GM23338 (cell line): Measurements from ENCODE around the gene RABGAP1L. TPM values are rescaled to one million over a fixed set of nuclear protein-coding genes. Genes with fewer than 3 reads are reported as not detected.

Experiments used
- ATAC-seq: fragments of 200-7000 bp; cut with Tn5 transposase; 3 replicates; pipeline ENCODE4 v1.9.1; 2020
- DNase-seq: peaks from one replicate; pipeline ENCODE4 v3.0.0-alpha.2; 2015; ENCODE audit warnings: low spot score
- H2AFZ ChIP-seq: fragments of 200-600 bp; sonication (generic); 2 replicates; pipeline ENCODE4 v1.8.0; 2016; ENCODE audit warnings: antibody characterized with exemption, mild to moderate bottlenecking, moderate library complexity
- H3F3A ChIP-seq: fragments of 200-600 bp; sonication (generic); replicated peaks from 2 replicates; pipeline ENCODE4 v1.8.0; 2017; ENCODE audit warnings: antibody characterized with exemption, mixed run types, low read depth
- H3K27ac ChIP-seq: fragments of 200-600 bp; sonication (generic); 2 replicates; pipeline ENCODE4 v1.6.1; 2016; ENCODE audit warnings: low read depth
- H3K27me3 ChIP-seq: fragments of 200-600 bp; sonication (generic); 2 replicates; pipeline ENCODE4 v1.8.0; 2016; ENCODE audit warnings: mild to moderate bottlenecking, mixed run types, moderate library complexity; ENCODE audit not compliant: insufficient read depth
- H3K36me3 ChIP-seq: fragments of 200-600 bp; sonication (generic); 2 replicates; pipeline ENCODE4 v1.8.0; 2016; ENCODE audit warnings: mild to moderate bottlenecking; ENCODE audit not compliant: insufficient read depth
- H3K4me1 ChIP-seq: fragments of 200-600 bp; sonication (generic); 2 replicates; pipeline ENCODE4 v1.8.0; 2016; ENCODE audit warnings: mild to moderate bottlenecking, moderate library complexity; ENCODE audit not compliant: insufficient read depth
- H3K4me2 ChIP-seq: fragments of 200-600 bp; sonication (generic); 2 replicates; pipeline ENCODE4 v1.7.1; 2017; ENCODE audit warnings: mixed run types
- H3K4me3 ChIP-seq: fragments of 200-600 bp; sonication (generic); 2 replicates; pipeline ENCODE4 v1.6.1; 2016; ENCODE audit warnings: mixed run types
- H3K79me2 ChIP-seq: fragments of 200-600 bp; sonication (generic); replicated peaks from 2 replicates; pipeline ENCODE4 v1.8.0; 2017; ENCODE audit warnings: mild to moderate bottlenecking; ENCODE audit not compliant: insufficient read depth
- H3K9me2 ChIP-seq: fragments of 200-600 bp; sonication (generic); 2 replicates; pipeline ENCODE4 v1.8.0; 2017; ENCODE audit not compliant: insufficient read depth
- H4K20me1 ChIP-seq: fragments of 200-600 bp; sonication (generic); replicated peaks from 2 replicates; pipeline ENCODE4 v1.8.0; 2017; ENCODE audit warnings: mild to moderate bottlenecking; ENCODE audit not compliant: insufficient read depth
- H3K27ac Mint-ChIP-seq: 2 replicates; pipeline ENCODE4 v1.8.0; 2020; ENCODE audit warnings: inconsistent platforms, mild to moderate bottlenecking, moderate library complexity, mixed read lengths
- H3K27me3 Mint-ChIP-seq: 3 replicates; pipeline ENCODE4 v1.8.0; 2022; ENCODE audit warnings: low read depth, mild to moderate bottlenecking, moderate library complexity, mixed read lengths, inconsistent platforms; ENCODE audit not compliant: insufficient read depth, poor library complexity
- H3K36me3 Mint-ChIP-seq: 3 replicates; pipeline ENCODE4 v1.8.0; 2021; ENCODE audit warnings: low read depth, mild to moderate bottlenecking, inconsistent platforms, moderate library complexity, mixed read lengths
- H3K4me1 Mint-ChIP-seq: 3 replicates; pipeline ENCODE4 v1.8.0; 2020; ENCODE audit warnings: mild to moderate bottlenecking, inconsistent platforms, mixed read lengths
- H3K4me3 Mint-ChIP-seq: 3 replicates; pipeline ENCODE4 v1.8.0; 2021; ENCODE audit warnings: moderate library complexity, mild to moderate bottlenecking, inconsistent platforms, mixed read lengths
- H3K9me3 Mint-ChIP-seq: 3 replicates; pipeline ENCODE4 v1.8.0; 2020; ENCODE audit warnings: moderate library complexity, mild to moderate bottlenecking, inconsistent platforms, mixed read lengths
- CREB1 ChIP-seq: fragments of 250-450 bp; sonication (Bioruptor Pico); IDR thresholded peaks from 2 replicates; pipeline ENCODE4 v1.5.0; 2020; ENCODE audit warnings: low read depth, mild to moderate bottlenecking, moderate library complexity
- EZH2 ChIP-seq: fragments of 200-600 bp; sonication (generic); IDR thresholded peaks from one replicate; pipeline ENCODE4 v1.8.0; 2017; ENCODE audit warnings: antibody characterized with exemption, mild to moderate bottlenecking, low read depth; ENCODE audit not compliant: unreplicated experiment
- EZH2phosphoT487 ChIP-seq: fragments of 200-600 bp; sonication (generic); IDR thresholded peaks from one replicate; pipeline ENCODE4 v1.8.1; 2018; ENCODE audit warnings: antibody characterized with exemption; ENCODE audit not compliant: unreplicated experiment
- JUNB ChIP-seq: IDR thresholded peaks from one replicate; pipeline ENCODE4 v1.6.1; 2016; ENCODE audit warnings: antibody characterized with exemption; ENCODE audit not compliant: unreplicated experiment
- NANOG ChIP-seq: IDR thresholded peaks from 2 replicates; pipeline ENCODE4 v1.6.1; 2016; ENCODE audit warnings: antibody characterized with exemption, borderline replicate concordance
- POLR2AphosphoS5 ChIP-seq: IDR thresholded peaks from 2 replicates; pipeline ENCODE4 v1.6.1; 2016; ENCODE audit warnings: antibody characterized with exemption, low read depth
- STAT1 ChIP-seq: IDR thresholded peaks from one replicate; pipeline ENCODE4 v1.6.1; 2016; ENCODE audit warnings: antibody characterized with exemption; ENCODE audit not compliant: unreplicated experiment
- ZNF114 ChIP-seq: fragments of 250-450 bp; sonication (Bioruptor Pico); IDR thresholded peaks from 2 replicates; pipeline ENCODE4 v1.5.0; 2020; ENCODE audit warnings: mild to moderate bottlenecking, moderate library complexity
- ZNF331 ChIP-seq: fragments of 250-450 bp; sonication (Bioruptor Pico); IDR thresholded peaks from 2 replicates; pipeline ENCODE4 v1.5.0; 2020; ENCODE audit warnings: low read depth, mild to moderate bottlenecking, moderate library complexity
- ZNF462 ChIP-seq: fragments of 250-450 bp; sonication (Bioruptor Pico); IDR thresholded peaks from 2 replicates; pipeline ENCODE4 v1.5.0; 2020; ENCODE audit warnings: mild to moderate bottlenecking, moderate library complexity
- polyA plus RNA-seq: library from polyadenylated mRNA; unstranded; fragments of >200 nt; fragmentation: Nextera tagmentation; extraction: Ambion mirVana; gene quantifications from 2 replicates; pipeline ENCODE4 v1.2.1, GENCODE V29; 2016
- total RNA-seq: library from RNA; depleted of rRNA; stranded (reverse); fragments of >200 nt; shearing (Covaris generic); gene quantifications from 2 replicates; pipeline ENCODE4 v1.2.3, GENCODE V29; 2014
- TF ChIP-seq, protein P1 (sequence below), 2 experiments: fragments of 200-600 bp in 1 of 2; sonication (generic) in 1 of 2; conservative IDR thresholded peaks; 2 replicates each; pipeline versions ENCODE4 v1.5.1 to v1.6.1; 2016 to 2017; ENCODE audit warnings: antibody characterized with exemption in 2 of 2, low read depth in 2 of 2, mild to moderate bottlenecking in 2 of 2, moderate library complexity in 1 of 2
- TF ChIP-seq, protein P2 (sequence below): IDR thresholded peaks from 2 replicates; pipeline ENCODE4 v1.6.1; 2016; ENCODE audit warnings: antibody characterized with exemption

Gene RABGAP1L
- total and polyA plus RNA-seq, 2 experiments from 2014 or later = 83.2 to 136 TPM

DNA sequence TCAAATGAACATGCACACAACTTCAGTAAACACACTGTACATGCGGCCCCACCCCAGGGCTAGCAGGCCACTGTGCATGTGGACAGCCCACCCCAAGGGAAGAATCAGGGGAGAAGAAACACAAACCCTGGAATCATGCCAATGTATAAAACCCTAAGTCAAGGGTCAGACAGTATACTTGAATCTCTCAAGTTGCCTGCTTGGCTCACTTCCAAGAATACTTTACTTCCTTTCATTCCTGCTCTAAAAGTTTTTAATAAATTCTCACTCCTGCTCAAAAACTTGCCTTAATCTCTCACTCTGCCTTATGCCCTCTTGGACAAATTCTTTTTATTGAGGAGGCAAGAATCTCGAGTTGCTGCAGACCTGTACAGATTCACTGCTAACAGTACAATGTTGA lies 609.2 kb downstream of the RABGAP1L start:
- H3K4me2 ChIP-seq = no peak overlapping the region
- no peaks in the 10 kb centered on the region for H3K9me2 ChIP-seq
- H2AFZ ChIP-seq = no peak overlapping the region
- no peak overlapping the region for H3K4me3 ChIP-seq
- no peak overlapping the region for H3K27ac Mint-ChIP-seq
- H3K36me3 ChIP-seq = no peaks in the 10 kb centered on the region
- DNase-seq (no peak), ATAC-seq (no peak)
- no peak for TF ChIP-seq CREB1 (CRISPR knock-in tag)
- TF ChIP-seq, protein P1, sequence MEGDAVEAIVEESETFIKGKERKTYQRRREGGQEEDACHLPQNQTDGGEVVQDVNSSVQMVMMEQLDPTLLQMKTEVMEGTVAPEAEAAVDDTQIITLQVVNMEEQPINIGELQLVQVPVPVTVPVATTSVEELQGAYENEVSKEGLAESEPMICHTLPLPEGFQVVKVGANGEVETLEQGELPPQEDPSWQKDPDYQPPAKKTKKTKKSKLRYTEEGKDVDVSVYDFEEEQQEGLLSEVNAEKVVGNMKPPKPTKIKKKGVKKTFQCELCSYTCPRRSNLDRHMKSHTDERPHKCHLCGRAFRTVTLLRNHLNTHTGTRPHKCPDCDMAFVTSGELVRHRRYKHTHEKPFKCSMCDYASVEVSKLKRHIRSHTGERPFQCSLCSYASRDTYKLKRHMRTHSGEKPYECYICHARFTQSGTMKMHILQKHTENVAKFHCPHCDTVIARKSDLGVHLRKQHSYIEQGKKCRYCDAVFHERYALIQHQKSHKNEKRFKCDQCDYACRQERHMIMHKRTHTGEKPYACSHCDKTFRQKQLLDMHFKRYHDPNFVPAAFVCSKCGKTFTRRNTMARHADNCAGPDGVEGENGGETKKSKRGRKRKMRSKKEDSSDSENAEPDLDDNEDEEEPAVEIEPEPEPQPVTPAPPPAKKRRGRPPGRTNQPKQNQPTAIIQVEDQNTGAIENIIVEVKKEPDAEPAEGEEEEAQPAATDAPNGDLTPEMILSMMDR (conservative IDR thresholded peaks at IDR 0.05; ENCODE audit: low read depth in 2 of 2) = no peak
- TF ChIP-seq, protein P2, sequence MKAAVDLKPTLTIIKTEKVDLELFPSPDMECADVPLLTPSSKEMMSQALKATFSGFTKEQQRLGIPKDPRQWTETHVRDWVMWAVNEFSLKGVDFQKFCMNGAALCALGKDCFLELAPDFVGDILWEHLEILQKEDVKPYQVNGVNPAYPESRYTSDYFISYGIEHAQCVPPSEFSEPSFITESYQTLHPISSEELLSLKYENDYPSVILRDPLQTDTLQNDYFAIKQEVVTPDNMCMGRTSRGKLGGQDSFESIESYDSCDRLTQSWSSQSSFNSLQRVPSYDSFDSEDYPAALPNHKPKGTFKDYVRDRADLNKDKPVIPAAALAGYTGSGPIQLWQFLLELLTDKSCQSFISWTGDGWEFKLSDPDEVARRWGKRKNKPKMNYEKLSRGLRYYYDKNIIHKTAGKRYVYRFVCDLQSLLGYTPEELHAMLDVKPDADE = no peak
- no peak for TF ChIP-seq EZH2
- TF ChIP-seq POLR2AphosphoS5 = no peak
- no peak for TF ChIP-seq STAT1
- H3K27me3 Mint-ChIP-seq = no peaks in the 10 kb centered on the region
- H3F3A ChIP-seq = no peaks in the 10 kb centered on the region
- H3K79me2 ChIP-seq = no peaks in the 10 kb centered on the region
- H4K20me1 ChIP-seq = no peaks in the 10 kb centered on the region
- peaks cover 8% of the 10 kb centered on the region; the same call in 2 of the 3 replicates for H3K4me1 Mint-ChIP-seq
- H3K4me1 ChIP-seq = no peaks in the 10 kb centered on the region
- no peak overlapping the region for H3K27ac ChIP-seq
- H3K9me3 Mint-ChIP-seq = no peaks in the 10 kb centered on the region
- H3K4me3 Mint-ChIP-seq = no peak overlapping the region
- no peaks in the 10 kb centered on the region for H3K27me3 ChIP-seq
- H3K36me3 Mint-ChIP-seq = no peaks in the 10 kb centered on the region

DNA sequence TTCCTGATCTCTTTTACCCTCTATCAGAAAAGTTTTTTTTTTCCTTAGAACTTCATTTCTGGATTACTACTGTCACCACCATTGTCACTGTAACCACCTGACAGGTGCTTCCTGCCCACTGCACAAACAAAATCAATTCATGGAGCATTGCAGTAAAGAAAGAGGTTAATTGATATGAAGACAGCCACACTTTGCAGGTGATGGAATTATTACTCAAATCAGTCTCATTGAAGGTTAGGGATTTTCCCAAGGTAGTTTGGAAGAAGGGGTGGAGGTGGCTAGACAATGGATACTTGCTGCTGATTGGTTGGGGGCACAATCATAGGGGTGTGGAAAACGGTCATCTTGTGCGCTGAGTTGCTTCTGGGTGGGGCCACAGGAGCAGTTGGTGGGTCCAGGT lies 609.6 kb downstream of the RABGAP1L start:
- no peaks in the 10 kb centered on the region for H3K36me3 ChIP-seq
- no peaks in the 10 kb centered on the region for H3K36me3 Mint-ChIP-seq
- peaks cover 8% of the 10 kb centered on the region; the same call in 2 of the 3 replicates for H3K4me1 Mint-ChIP-seq
- no peaks in the 10 kb centered on the region for H3K79me2 ChIP-seq
- H3F3A ChIP-seq = no peaks in the 10 kb centered on the region
- no peaks in the 10 kb centered on the region for H3K27me3 Mint-ChIP-seq
- DNase-seq (no peak), ATAC-seq (0 out of 3 replicates have a peak, but pooled peaks have one; percentile 26)
- no peaks in the 10 kb centered on the region for H3K9me3 Mint-ChIP-seq
- no peak overlapping the region for H3K4me3 ChIP-seq
- H4K20me1 ChIP-seq = no peaks in the 10 kb centered on the region
- peak overlapping the region; percentile 26; the same call in 1 of the 2 replicates for H3K27ac Mint-ChIP-seq
- no peaks in the 10 kb centered on the region for H3K9me2 ChIP-seq
- no peak overlapping the region for H3K4me2 ChIP-seq
- H3K4me1 ChIP-seq = no peaks in the 10 kb centered on the region
- H3K4me3 Mint-ChIP-seq = no peak overlapping the region
- H3K27me3 ChIP-seq = no peaks in the 10 kb centered on the region
- no peak overlapping the region for H2AFZ ChIP-seq
- H3K27ac ChIP-seq = no peak overlapping the region
- no peak for TF ChIP-seq EZH2
- TF ChIP-seq NANOG = no peak
- TF ChIP-seq ZNF114 (CRISPR knock-in tag) = no peak
- no peak for TF ChIP-seq ZNF462
- no peak for TF ChIP-seq POLR2AphosphoS5
- TF ChIP-seq, protein P2 = no peak
- TF ChIP-seq STAT1 = no peak
- TF ChIP-seq CREB1 (CRISPR knock-in tag) = no peak
- no peak for TF ChIP-seq JUNB
- TF ChIP-seq EZH2phosphoT487 = no peak
- no peak for TF ChIP-seq ZNF331
